Suprapubic skin (tissue), 4 donors: ENCODE measurements around the gene TTC27.

Source experiments
- EP300 ChIP-seq: sonication (generic); formaldehyde crosslinking; IDR thresholded peaks from one replicate; pipeline ENCODE4 v1.6.1; 2017; ENCODE audit warnings: antibody characterized with exemption
- POLR2A ChIP-seq, 2 donors: fragments of 450-650 bp; IDR thresholded peaks; one replicate each; pipeline ENCODE4 v1.6.1; 2017; ENCODE audit warnings: antibody characterized with exemption in 2 of 2, mild to moderate bottlenecking in 2 of 2, moderate library complexity in 2 of 2
- POLR2AphosphoS5 ChIP-seq, 3 donors: sonication (generic); formaldehyde crosslinking; IDR thresholded peaks; one replicate each; pipeline ENCODE4 v1.6.1; 2017; ENCODE audit warnings: antibody characterized with exemption in 3 of 3
- TF ChIP-seq, protein P1 (sequence below), 2 donors: fragments of 200-600 bp in 1 of 2; fragments of 450-650 bp in 1 of 2; sonication (generic) in 1 of 2; IDR thresholded peaks; one replicate each; pipeline ENCODE4 v1.5.1; 2016 to 2019; ENCODE audit warnings: antibody characterized with exemption in 2 of 2, mild to moderate bottlenecking in 1 of 2, moderate library complexity in 1 of 2

DNA sequence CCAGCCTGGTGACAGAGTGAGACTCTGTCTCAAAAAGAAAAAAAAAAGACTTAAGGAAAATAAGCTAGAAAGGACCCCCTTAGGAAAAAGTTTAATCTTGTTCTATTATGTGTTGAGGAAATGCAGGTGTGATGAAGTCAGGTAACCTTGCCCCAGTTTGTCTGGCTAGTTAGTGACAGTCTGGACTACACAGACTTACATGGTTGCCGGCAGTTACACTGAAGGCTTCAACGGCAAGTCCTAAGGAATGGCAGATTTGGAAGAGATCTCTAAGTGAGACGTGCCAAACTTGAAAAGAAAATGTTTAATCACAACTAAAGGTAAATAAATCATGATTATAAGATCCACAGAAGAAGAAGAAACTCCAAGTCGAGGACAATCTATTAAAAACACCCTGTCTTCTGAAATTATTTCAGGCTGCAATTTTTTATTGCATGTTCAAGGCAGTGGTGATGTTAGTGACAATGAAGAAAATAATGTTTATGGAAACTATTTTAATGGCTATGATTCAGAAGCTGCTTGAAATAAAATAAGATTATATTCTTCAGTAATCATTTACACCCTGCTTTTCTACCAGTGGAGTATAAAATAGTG lies 84.2 kb downstream of the TTC27 start:
- TF ChIP-seq, protein P1, sequence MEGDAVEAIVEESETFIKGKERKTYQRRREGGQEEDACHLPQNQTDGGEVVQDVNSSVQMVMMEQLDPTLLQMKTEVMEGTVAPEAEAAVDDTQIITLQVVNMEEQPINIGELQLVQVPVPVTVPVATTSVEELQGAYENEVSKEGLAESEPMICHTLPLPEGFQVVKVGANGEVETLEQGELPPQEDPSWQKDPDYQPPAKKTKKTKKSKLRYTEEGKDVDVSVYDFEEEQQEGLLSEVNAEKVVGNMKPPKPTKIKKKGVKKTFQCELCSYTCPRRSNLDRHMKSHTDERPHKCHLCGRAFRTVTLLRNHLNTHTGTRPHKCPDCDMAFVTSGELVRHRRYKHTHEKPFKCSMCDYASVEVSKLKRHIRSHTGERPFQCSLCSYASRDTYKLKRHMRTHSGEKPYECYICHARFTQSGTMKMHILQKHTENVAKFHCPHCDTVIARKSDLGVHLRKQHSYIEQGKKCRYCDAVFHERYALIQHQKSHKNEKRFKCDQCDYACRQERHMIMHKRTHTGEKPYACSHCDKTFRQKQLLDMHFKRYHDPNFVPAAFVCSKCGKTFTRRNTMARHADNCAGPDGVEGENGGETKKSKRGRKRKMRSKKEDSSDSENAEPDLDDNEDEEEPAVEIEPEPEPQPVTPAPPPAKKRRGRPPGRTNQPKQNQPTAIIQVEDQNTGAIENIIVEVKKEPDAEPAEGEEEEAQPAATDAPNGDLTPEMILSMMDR (IDR thresholded peaks at IDR 0.05) = no peak
- no peak for TF ChIP-seq POLR2A (IDR thresholded peaks at IDR 0.05)
- no peak for TF ChIP-seq POLR2AphosphoS5 (IDR thresholded peaks at IDR 0.05)
- no peak for TF ChIP-seq EP300
